ENCODE results near the gene CPEB1.
"Not testable (repeated sequence)": the region's sequence is repeated elsewhere in the genome, so short reads cannot be mapped to it uniquely, and the experiment has no call there.

GRCh38 chr15:82497978-82498377 is 149.2 kb downstream of the CPEB1 start:
- not testable (repeated sequence) for TF ChIP-seq CTCF (IDR thresholded peaks at IDR 0.05 in 8 of 11, conservative IDR thresholded peaks at IDR 0.05 in 3 of 11); POLR2A (IDR thresholded peaks at IDR 0.05); POLR2AphosphoS5 (IDR thresholded peaks at IDR 0.05)
